GM23248 (cell line): ENCODE measurements around the gene BMPR1B.
"Not testable (repeated sequence)": the region's sequence is repeated elsewhere in the genome, so short reads cannot be mapped to it uniquely, and the experiment has no call there.

Source experiments
- EZH2 ChIP-seq: fragments of 200-600 bp; sonication (generic); IDR thresholded peaks from 2 replicates; pipeline ENCODE4 v1.6.1; 2018; ENCODE audit warnings: antibody characterized with exemption, mild to moderate bottlenecking; ENCODE audit not compliant: insufficient read depth, poor library complexity, severe bottlenecking
- EZH2phosphoT487 ChIP-seq: fragments of 200-600 bp; sonication (generic); IDR thresholded peaks from 2 replicates; pipeline ENCODE4 v1.6.1; 2018; ENCODE audit warnings: antibody characterized with exemption, moderate library complexity, mild to moderate bottlenecking, low read depth; ENCODE audit not compliant: insufficient read depth

DNA sequence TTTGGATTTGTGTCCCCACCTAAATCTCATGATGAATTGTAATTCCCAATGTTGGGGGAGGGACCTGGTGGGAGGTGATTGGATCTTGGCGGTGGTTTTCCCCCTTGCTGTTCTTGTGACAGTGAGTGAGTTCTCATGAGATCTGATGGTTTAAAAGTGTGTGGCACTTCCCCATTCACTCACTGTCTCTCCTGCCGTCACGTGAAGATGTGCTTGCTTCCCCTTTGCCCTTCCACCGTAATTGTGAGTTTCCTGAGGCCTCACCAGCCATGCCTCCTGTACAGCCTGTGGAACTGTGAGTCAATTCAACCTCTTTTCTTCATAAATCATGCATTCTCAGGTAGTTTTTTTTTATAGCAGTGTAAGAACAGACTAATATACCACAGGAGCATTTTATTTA lies 304.0 kb downstream of the BMPR1B start:
- not testable (repeated sequence) for TF ChIP-seq EZH2phosphoT487, EZH2
